Upper lobe of left lung (tissue), 4 donors: Measurements from ENCODE around the gene AFF4.

Source experiments
- POLR2A ChIP-seq, 4 donors: fragments of 450-650 bp; IDR thresholded peaks; one replicate each; pipeline ENCODE4 v1.5.1; 2016 to 2017; ENCODE audit warnings: antibody characterized with exemption in 4 of 4, mild to moderate bottlenecking in 2 of 4
- TF ChIP-seq, protein P1 (sequence below), 6 experiments: fragments of 450-650 bp in 4 of 6; fragments of 200-600 bp in 2 of 6; sonication (generic) in 2 of 6; IDR thresholded peaks; one replicate each; pipeline ENCODE4 v1.5.1; 2016 to 2019; ENCODE audit warnings: antibody characterized with exemption in 6 of 6

DNA sequence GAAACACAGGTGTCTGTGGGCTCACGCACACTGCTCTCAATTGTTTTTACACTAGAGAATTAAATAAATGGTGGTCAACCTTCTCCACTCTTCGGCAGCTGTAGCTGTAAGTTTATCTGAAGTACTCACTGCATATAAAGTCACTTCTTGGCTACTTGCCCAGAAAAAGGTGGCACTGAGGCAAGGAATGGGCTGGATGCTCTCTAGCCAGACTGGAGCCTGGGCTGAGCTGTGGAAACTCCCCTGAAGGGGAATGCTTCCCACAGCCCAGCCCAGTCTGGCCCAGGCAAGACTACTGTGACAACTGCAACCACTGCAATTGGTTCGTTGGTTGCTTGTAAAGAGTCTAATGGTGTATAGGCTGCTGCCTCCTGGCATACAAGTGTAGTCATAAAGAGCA is 85.5 kb downstream of the AFF4 start:
- TF ChIP-seq, protein P1, sequence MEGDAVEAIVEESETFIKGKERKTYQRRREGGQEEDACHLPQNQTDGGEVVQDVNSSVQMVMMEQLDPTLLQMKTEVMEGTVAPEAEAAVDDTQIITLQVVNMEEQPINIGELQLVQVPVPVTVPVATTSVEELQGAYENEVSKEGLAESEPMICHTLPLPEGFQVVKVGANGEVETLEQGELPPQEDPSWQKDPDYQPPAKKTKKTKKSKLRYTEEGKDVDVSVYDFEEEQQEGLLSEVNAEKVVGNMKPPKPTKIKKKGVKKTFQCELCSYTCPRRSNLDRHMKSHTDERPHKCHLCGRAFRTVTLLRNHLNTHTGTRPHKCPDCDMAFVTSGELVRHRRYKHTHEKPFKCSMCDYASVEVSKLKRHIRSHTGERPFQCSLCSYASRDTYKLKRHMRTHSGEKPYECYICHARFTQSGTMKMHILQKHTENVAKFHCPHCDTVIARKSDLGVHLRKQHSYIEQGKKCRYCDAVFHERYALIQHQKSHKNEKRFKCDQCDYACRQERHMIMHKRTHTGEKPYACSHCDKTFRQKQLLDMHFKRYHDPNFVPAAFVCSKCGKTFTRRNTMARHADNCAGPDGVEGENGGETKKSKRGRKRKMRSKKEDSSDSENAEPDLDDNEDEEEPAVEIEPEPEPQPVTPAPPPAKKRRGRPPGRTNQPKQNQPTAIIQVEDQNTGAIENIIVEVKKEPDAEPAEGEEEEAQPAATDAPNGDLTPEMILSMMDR (IDR thresholded peaks at IDR 0.05): no peak
- TF ChIP-seq POLR2A (IDR thresholded peaks at IDR 0.05): no peak
